Thoracic aorta (tissue), 2 donors: ENCODE measurements around the gene SAPCD2. TPM values are rescaled to one million over a fixed set of nuclear protein-coding genes. Genes with fewer than 3 reads are reported as not detected.

Source experiments
- ATAC-seq: fragments of 150-250 bp; one replicate; pipeline ENCODE4 v1.8.0; 2017; ENCODE audit warnings: low read depth; ENCODE audit not compliant: insufficient number of reproducible peaks, low FRiP score
- DNase-seq: peaks from one replicate; pipeline ENCODE4 v3.0.0-alpha.2; 2020; ENCODE audit warnings: low spot score
- H3K27ac ChIP-seq, 2 donors: fragments of 200-600 bp; sonication (generic); 1 replicate in 1 of 2; 2 replicates in 1 of 2; pipeline ENCODE4 v1.5.1; 2016; ENCODE audit warnings: mild to moderate bottlenecking in 2 of 2, moderate library complexity in 2 of 2
- H3K27me3 ChIP-seq: fragments of 200-600 bp; sonication (generic); replicated peaks from 2 replicates; pipeline ENCODE4 v1.6.0; 2016; ENCODE audit warnings: mild to moderate bottlenecking; ENCODE audit not compliant: insufficient read depth
- H3K36me3 ChIP-seq: fragments of 200-600 bp; sonication (generic); one replicate; pipeline ENCODE4 v1.5.1; 2016
- H3K4me1 ChIP-seq, 2 donors: fragments of 200-600 bp; sonication (generic); 1 replicate in 1 of 2; 2 replicates in 1 of 2; pipeline versions ENCODE4 v1.5.1 to v1.6.0; 2016; ENCODE audit warnings: low read depth in 2 of 2, mild to moderate bottlenecking in 1 of 2; ENCODE audit not compliant: control insufficient read depth in 1 of 2
- H3K4me3 ChIP-seq: fragments of 200-600 bp; sonication (generic); 2 replicates; pipeline ENCODE4 v1.5.1; 2016; ENCODE audit warnings: mild to moderate bottlenecking
- H3K9me3 ChIP-seq: fragments of 200-600 bp; sonication (generic); 2 replicates; pipeline ENCODE4 v1.5.1; 2016
- CTCF ChIP-seq: fragments of 200-600 bp; sonication (generic); IDR thresholded peaks from one replicate; pipeline ENCODE4 v1.5.1; 2019; ENCODE audit warnings: antibody characterized with exemption
- total RNA-seq, 2 donors: library from RNA; depleted of rRNA; stranded (reverse); fragments of >200 nt; gene quantifications; one replicate each; pipeline versions ENCODE4 v1.1.0 to v1.2.3, GENCODE V29; 2016

Gene SAPCD2
- total RNA-seq, 2 donors from 2014 or later = 0.41 to 0.92 TPM

DNA sequence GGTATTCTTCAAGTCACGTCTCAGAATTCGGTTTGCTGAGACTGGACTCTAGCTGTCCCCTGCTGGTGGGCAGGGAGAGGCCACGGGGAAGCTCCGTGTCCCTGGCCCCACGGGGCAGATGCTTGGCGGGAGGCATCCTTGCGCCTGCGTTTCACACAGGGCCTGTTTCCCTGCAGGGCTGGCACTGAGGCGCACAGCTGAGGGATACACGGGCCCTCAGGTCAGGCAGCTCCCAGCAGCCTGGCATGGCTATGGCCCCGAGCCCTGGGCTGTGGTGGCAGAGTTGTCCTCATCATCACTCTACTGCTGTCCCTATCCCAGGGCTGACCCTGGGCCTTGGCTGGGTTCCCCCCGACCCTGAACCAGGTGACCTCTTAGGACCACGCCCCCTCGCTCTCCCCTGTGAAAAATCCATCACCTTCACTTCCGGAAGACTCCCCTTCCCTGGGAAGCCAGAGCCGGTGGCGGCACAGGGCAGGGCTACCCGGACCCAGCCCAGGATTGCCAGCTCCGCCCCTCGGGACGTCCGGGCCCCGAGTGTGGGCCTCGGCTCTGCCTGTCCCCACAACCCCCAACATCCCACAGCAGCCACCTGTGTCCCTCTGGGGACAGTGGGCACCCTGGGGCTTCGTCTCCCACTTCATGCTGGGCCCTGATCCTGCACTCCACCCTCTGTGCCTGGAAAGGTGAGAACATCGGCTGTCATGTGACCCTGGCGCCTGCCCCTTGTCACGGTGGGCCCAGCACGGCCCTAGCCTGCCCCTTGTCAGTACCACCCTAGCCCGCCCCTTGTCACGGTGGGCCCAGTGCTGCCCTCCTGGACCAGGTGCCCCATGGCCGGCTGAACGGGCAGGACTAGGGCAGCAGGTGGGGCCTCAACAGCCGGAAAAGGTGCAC lies 39.1 kb upstream of the SAPCD2 start:
- ATAC-seq = no peak
- H3K36me3 ChIP-seq = peaks cover 26% of the 10 kb centered on the region

DNA sequence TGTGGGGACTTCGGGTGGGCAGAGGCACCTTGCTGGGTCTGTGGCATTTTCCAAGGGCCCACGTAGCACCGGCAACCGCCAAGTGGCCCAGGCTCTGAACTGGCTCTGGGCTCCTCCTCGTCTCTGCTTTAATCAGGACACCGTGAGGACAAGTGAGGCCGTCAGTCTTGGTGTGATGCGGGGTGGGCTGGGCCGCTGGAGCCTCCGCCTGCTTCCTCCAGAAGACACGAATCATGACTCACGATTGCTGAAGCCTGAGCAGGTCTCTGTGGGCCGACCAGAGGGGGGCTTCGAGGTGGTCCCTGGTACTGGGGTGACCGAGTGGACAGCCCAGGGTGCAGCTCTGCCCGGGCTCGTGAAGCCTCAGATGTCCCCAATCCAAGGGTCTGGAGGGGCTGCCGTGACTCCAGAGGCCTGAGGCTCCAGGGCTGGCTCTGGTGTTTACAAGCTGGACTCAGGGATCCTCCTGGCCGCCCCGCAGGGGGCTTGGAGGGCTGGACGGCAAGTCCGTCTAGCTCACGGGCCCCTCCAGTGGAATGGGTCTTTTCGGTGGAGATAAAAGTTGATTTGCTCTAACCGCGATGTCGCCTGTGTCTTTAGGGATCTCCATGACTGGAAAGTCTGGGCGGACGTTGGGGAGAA lies 38.4 kb upstream of the SAPCD2 start:
- H3K4me1 ChIP-seq = peaks cover 0 to 4% of the 10 kb centered on the region in 2 donors
- H3K27me3 ChIP-seq = no peaks in the 10 kb centered on the region
- H3K4me3 ChIP-seq = no peak overlapping the region
- no peak for TF ChIP-seq CTCF
- H3K9me3 ChIP-seq = no peaks in the 10 kb centered on the region
- no peak for ATAC-seq
- H3K36me3 ChIP-seq = peaks cover 28% of the 10 kb centered on the region
- no peak overlapping the region for H3K27ac ChIP-seq
- no peak for DNase-seq

More for the DNA sequence above, 39.1 kb upstream of the SAPCD2 start:
- DNase-seq = no peak
- TF ChIP-seq CTCF = no peak
- peaks cover 0 to 4% of the 10 kb centered on the region in 2 donors for H3K4me1 ChIP-seq
- no peaks in the 10 kb centered on the region for H3K9me3 ChIP-seq
- H3K27me3 ChIP-seq = no peaks in the 10 kb centered on the region
- no peak overlapping the region for H3K4me3 ChIP-seq
- H3K27ac ChIP-seq = no peak overlapping the region

GRCh38 chr9:137107982-137108381 lies 37.6 kb upstream of the SAPCD2 start:
- H3K27ac ChIP-seq = no peak overlapping the region
- peaks cover 32% of the 10 kb centered on the region for H3K36me3 ChIP-seq
- no peak overlapping the region for H3K4me3 ChIP-seq
- no peaks in the 10 kb centered on the region for H3K27me3 ChIP-seq
- DNase-seq = no peak
- ATAC-seq = no peak
- TF ChIP-seq CTCF = no peak
- H3K9me3 ChIP-seq = no peaks in the 10 kb centered on the region
- H3K4me1 ChIP-seq = no peaks in the 10 kb centered on the region

- H3K4me3 ChIP-seq = no peak overlapping the region
- ATAC-seq (no peak), DNase-seq (no peak)
- H3K36me3 ChIP-seq = peaks cover 33% of the 10 kb centered on the region
- H3K27ac ChIP-seq = no peak overlapping the region
- H3K9me3 ChIP-seq = no peaks in the 10 kb centered on the region
- no peaks in the 10 kb centered on the region for H3K27me3 ChIP-seq
- no peaks in the 10 kb centered on the region for H3K4me1 ChIP-seq
- TF ChIP-seq CTCF = no peak
These were observed 37.1 kb upstream of the SAPCD2 start for GRCh38 chr9:137107312-137107921.

GRCh38 chr9:137106662-137107250 lies 36.4 kb upstream of the SAPCD2 start:
- Histone ChIP-seq H3K4me1 (no peaks in the 10 kb centered on the region), H3K27ac (no peak overlapping the region), H3K36me3 (peaks cover 38% of the 10 kb centered on the region), H3K27me3 (no peaks in the 10 kb centered on the region), H3K9me3 (no peaks in the 10 kb centered on the region), H3K4me3 (no peak overlapping the region)
- ATAC-seq (no peak), DNase-seq (no peak)
- no peak for TF ChIP-seq CTCF
